ENCODE data around the gene TBX19. TPM values are rescaled to one million over a fixed set of nuclear protein-coding genes. Genes with fewer than 3 reads are reported as not detected.

Gene TBX19
- total and polyA plus RNA-seq, 10 of the 15 experiments (the other 5 are each of a cell fraction or from before 2014, with no cell fraction given): 0.13 to 6.9 (median 1.2) TPM

GRCh38 chr1:168328731-168329364 lies 48.2 kb downstream of the TBX19 start:
- SMC1A ChIA-PET (ENCODE audit: uncharacterized antibody, unreplicated experiment): interaction anchor here (1.2 to 2.9 kb wide), 3 partner anchors 10 to 16 kb away, joined by 4 to 12 read pairs (median 7); no protein-coding TSS in a partner anchor
- BruUV-seq (replicated peaks): no TSS peak
- FAIRE-seq: no peak
- Histone ChIP-seq H3K4me3 (no peak overlapping the region), H3K9me3 (replicated peaks; ENCODE audit: control insufficient read depth, insufficient read depth, low read length) (no peaks in the 10 kb centered on the region), H3K27me3 (replicated peaks in 1 of 2; ENCODE audit: control insufficient read depth in 2 of 2, insufficient read depth in 2 of 2, low read length in 1 of 2) (no peaks in the 10 kb centered on the region), H3K4me2 (ENCODE audit: control insufficient read depth, insufficient read depth) (no peak overlapping the region), H3K4me1 (ENCODE audit: control insufficient read depth, insufficient read depth, low read length) (no peaks in the 10 kb centered on the region), H2AFZ (ENCODE audit: control insufficient read depth, low read depth, low read length) (no peak overlapping the region), H3K79me2 (ENCODE audit: control insufficient read depth, insufficient read depth, low read length) (no peaks in the 10 kb centered on the region), H4K20me1 (ENCODE audit: control insufficient read depth, insufficient read depth) (no peaks in the 10 kb centered on the region), H3K9ac (ENCODE audit: control insufficient read depth, insufficient read depth, low read length) (no peak overlapping the region), H3K36me3 (ENCODE audit: control insufficient read depth in 2 of 2, insufficient read depth in 2 of 2, low read length in 1 of 2) (no peaks in the 10 kb centered on the region), H3K27ac (ENCODE audit: control insufficient read depth, insufficient read depth) (no peak overlapping the region)
- TF ChIP-seq CEBPZ (IDR thresholded peaks at IDR 0.05; ENCODE audit: low read depth, low read length) (no peak), CREM (IDR thresholded peaks at IDR 0.05; ENCODE audit: low read depth) (no peak), KLF5 (IDR thresholded peaks at IDR 0.05; ENCODE audit: partially characterized antibody) (no peak), EED (IDR thresholded peaks at IDR 0.05; ENCODE audit: low read depth) (no peak), FOS (IDR thresholded peaks at IDR 0.05; ENCODE audit: borderline replicate concordance, extremely low read depth, insufficient read length) (no peak), RELA (IDR thresholded peaks at IDR 0.05; ENCODE audit: borderline replicate concordance, partially characterized antibody) (no peak), NR2C2 (IDR thresholded peaks at IDR 0.05; ENCODE audit: borderline replicate concordance, control insufficient read depth, insufficient read length, low read depth) (no peak), ETV6 (conservative IDR thresholded peaks at IDR 0.05 in 1 of 2, IDR thresholded peaks at IDR 0.05 in 1 of 2; ENCODE audit: borderline replicate concordance in 1 of 2, low read depth in 1 of 2) (no peak), MEF2B (IDR thresholded peaks at IDR 0.05; ENCODE audit: partially characterized antibody, poor library complexity, severe bottlenecking) (no peak), JUNB (IDR thresholded peaks at IDR 0.05) (no peak), BHLHE40 (IDR thresholded peaks at IDR 0.05; ENCODE audit: borderline replicate concordance in 1 of 2, low read depth in 2 of 2, low read length in 1 of 2) (no peak), RBBP5 (conservative IDR thresholded peaks at IDR 0.05) (no peak)
- RAD21 ChIA-PET (ENCODE audit: unreplicated experiment): interaction anchor here (1.4 kb wide), 1 partner anchor 14 kb away, joined by 5 read pairs; no protein-coding TSS in a partner anchor
- no peak for DNase-seq (ENCODE audit: low read depth, low spot score)
- 67% methylated on average over 5 of the region's 5 CpGs for WGBS (ENCODE audit: insufficient coverage, insufficient replicate concordance, low lambda C conversion rate, missing lambda C conversion rate)
- intact Hi-C loops (cut with micrococcal nuclease; ENCODE audit: unreplicated experiment): loop anchor here (10.0 kb wide), 1 partner anchor 244 kb away; no protein-coding TSS in a partner anchor
- CTCF ChIA-PET: interaction anchor here (3.3 to 5.0 kb wide), 2 partner anchors 14 to 93 kb away, joined by 11 to 43 read pairs; no protein-coding TSS in a partner anchor
- ATAC-seq: no peak
- in situ Hi-C loops (cut with MboI): no loop called here
- POLR2A ChIA-PET: no interaction called here
